Stimulated activated CD8-positive, alpha-beta memory T cell treated with anti-CD3 and anti-CD28 coated beads, Interleukin-15, amount 100 ng/mL, for 1 hour (primary cell): Measurements from ENCODE around the gene CAMTA1.

ENCODE experiments used
- DNase-seq: peaks from one replicate; pipeline ENCODE4 v3.0.0-alpha.2; 2020; ENCODE audit warnings: low read depth

The CAMTA1 gene

GRCh38 chr1:7558921-7559869 is 773.9 kb downstream of the CAMTA1 start:
- no peak for DNase-seq

- no peak for DNase-seq
These were observed 774.9 kb downstream of the CAMTA1 start for GRCh38 chr1:7560128-7560527.

- DNase-seq, result no peak
These were observed 775.4 kb downstream of the CAMTA1 start for GRCh38 chr1:7560601-7561181.

- no peak for DNase-seq
These were observed 776.2 kb downstream of the CAMTA1 start for GRCh38 chr1:7561331-7561921.

GRCh38 chr1:7561936-7562728 is 776.9 kb downstream of the CAMTA1 start:
- no peak for DNase-seq

- no peak for DNase-seq
These were observed 777.7 kb downstream of the CAMTA1 start for GRCh38 chr1:7562729-7563605.

- no peak for DNase-seq
These were observed 778.9 kb downstream of the CAMTA1 start for GRCh38 chr1:7564137-7564536.

GRCh38 chr1:7565099-7565750 is 780.0 kb downstream of the CAMTA1 start:
- no peak for DNase-seq

- no peak for DNase-seq
These were observed 781.4 kb downstream of the CAMTA1 start for GRCh38 chr1:7566417-7567375.

GRCh38 chr1:7567376-7567775 is 782.1 kb downstream of the CAMTA1 start:
- DNase-seq, result no peak

- no peak for DNase-seq
These were observed 782.8 kb downstream of the CAMTA1 start for GRCh38 chr1:7568053-7568452.

- DNase-seq, result no peak
These were observed 783.8 kb downstream of the CAMTA1 start for GRCh38 chr1:7568901-7569524.

- no peak for DNase-seq
These were observed 785.1 kb downstream of the CAMTA1 start for GRCh38 chr1:7570311-7570710.

- no peak for DNase-seq
These were observed 787.4 kb downstream of the CAMTA1 start for GRCh38 chr1:7572654-7573152.

- DNase-seq, result no peak
These were observed 788.2 kb downstream of the CAMTA1 start for GRCh38 chr1:7573481-7573880.

- no peak for DNase-seq
These were observed 789.1 kb downstream of the CAMTA1 start for GRCh38 chr1:7574121-7575040.

- no peak for DNase-seq
These were observed 789.8 kb downstream of the CAMTA1 start for GRCh38 chr1:7575041-7575400.
